ENCODE results near the gene DMRTC2.

DMRTC2 gene

GRCh38 chr19:41897181-41897580 is 52.3 kb downstream of the DMRTC2 start:
- DNase-seq (ENCODE audit: low read depth): no peak
- TF ChIP-seq, protein P1, sequence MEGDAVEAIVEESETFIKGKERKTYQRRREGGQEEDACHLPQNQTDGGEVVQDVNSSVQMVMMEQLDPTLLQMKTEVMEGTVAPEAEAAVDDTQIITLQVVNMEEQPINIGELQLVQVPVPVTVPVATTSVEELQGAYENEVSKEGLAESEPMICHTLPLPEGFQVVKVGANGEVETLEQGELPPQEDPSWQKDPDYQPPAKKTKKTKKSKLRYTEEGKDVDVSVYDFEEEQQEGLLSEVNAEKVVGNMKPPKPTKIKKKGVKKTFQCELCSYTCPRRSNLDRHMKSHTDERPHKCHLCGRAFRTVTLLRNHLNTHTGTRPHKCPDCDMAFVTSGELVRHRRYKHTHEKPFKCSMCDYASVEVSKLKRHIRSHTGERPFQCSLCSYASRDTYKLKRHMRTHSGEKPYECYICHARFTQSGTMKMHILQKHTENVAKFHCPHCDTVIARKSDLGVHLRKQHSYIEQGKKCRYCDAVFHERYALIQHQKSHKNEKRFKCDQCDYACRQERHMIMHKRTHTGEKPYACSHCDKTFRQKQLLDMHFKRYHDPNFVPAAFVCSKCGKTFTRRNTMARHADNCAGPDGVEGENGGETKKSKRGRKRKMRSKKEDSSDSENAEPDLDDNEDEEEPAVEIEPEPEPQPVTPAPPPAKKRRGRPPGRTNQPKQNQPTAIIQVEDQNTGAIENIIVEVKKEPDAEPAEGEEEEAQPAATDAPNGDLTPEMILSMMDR (conservative IDR thresholded peaks at IDR 0.05; ENCODE audit: low read depth, low read length): no peak
- H3K4me3 ChIP-seq (ENCODE audit: low read length): no peak overlapping the region

DNA sequence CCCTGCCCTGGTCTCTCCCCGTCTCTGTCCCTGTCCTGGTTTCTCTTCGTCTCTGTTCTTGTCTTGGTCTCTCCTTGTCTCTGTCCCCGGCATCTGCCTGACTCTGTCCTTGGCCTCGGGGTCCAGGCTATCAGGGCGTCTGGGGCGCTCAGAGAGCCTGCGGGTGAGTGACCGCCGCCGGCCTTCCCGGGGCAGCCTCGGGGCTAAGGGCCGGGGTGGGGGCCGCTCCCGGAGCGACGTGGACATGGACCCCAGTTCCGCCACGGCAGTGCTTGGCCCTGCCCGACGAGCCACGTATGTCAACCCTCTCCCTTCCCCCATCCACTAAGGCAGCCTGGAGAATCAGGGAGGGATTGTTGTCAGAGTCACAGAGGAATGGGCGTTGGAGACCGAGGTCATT is 53.0 kb downstream of the DMRTC2 start:
- no peak for DNase-seq (ENCODE audit: low read depth)
- TF ChIP-seq, protein P1 (conservative IDR thresholded peaks at IDR 0.05; ENCODE audit: low read depth, low read length): no peak
- no peak overlapping the region for H3K4me3 ChIP-seq (ENCODE audit: low read length)

DNA sequence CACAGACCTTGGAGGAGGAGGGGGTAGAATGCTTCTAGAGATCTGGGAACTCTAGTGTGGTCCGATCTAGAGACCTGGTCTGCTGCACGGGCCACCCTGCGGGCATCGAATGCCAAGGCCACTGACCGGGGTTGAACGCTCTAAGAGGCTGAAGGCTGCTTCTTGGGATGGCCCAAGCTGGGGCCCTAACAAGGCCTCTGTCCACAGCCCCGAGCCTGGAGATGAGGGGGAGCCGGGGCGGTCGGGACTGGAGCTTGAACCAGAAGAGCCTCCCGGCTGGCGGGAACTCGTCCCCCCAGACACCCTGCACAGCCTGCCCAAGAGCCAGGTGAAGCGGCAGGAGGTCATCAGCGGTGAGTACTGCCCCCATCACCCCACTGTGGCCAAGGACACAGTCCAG is 53.4 kb downstream of the DMRTC2 start:
- TF ChIP-seq, protein P1 (conservative IDR thresholded peaks at IDR 0.05; ENCODE audit: low read depth, low read length): no peak
- no peak for DNase-seq (ENCODE audit: low read depth)
- no peak overlapping the region for H3K4me3 ChIP-seq (ENCODE audit: low read length)
